Mammary epithelial cell (primary cell): ENCODE measurements around the gene LSR.
"Not testable (repeated sequence)": the region's sequence is repeated elsewhere in the genome, so short reads cannot be mapped to it uniquely, and the experiment has no call there.

Experiments used
- EZH2 ChIP-seq: IDR thresholded peaks from 2 replicates; pipeline ENCODE4 v1.6.1; 2012; ENCODE audit warnings: low read length, inconsistent platforms, borderline replicate concordance
- TF ChIP-seq, protein P1 (sequence below), 2 donors: IDR thresholded peaks in 1 of 2; conservative IDR thresholded peaks in 1 of 2; 2 replicates each; pipeline ENCODE4 v1.5.1; 2011 to 2012; ENCODE audit warnings: inconsistent platforms in 2 of 2, low read length in 2 of 2, mild to moderate bottlenecking in 2 of 2, control low read depth in 1 of 2, low read depth in 1 of 2; ENCODE audit not compliant: insufficient read depth in 1 of 2; ENCODE audit errors: extremely low read depth in 1 of 2

DNA sequence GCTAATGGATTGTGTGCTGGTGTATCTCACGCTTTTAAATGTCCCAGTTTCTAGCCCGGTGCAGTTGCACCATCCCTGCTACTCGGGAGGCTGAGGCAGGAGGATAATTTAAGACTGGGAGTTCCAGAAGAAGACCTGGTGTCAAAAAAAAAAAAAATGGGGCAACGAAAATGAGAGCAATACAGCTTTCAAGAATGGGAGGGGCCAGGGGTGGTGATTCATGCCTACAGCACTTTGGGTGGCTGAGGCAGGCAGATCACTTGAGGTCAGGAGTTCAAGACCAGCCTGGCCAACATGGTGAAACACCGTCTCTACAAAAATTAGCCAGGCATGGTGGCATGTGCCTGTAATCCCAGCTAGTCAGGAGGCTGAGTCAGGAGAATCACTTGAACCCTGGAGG, 37.3 kb downstream of the LSR start:
- TF ChIP-seq, protein P1, sequence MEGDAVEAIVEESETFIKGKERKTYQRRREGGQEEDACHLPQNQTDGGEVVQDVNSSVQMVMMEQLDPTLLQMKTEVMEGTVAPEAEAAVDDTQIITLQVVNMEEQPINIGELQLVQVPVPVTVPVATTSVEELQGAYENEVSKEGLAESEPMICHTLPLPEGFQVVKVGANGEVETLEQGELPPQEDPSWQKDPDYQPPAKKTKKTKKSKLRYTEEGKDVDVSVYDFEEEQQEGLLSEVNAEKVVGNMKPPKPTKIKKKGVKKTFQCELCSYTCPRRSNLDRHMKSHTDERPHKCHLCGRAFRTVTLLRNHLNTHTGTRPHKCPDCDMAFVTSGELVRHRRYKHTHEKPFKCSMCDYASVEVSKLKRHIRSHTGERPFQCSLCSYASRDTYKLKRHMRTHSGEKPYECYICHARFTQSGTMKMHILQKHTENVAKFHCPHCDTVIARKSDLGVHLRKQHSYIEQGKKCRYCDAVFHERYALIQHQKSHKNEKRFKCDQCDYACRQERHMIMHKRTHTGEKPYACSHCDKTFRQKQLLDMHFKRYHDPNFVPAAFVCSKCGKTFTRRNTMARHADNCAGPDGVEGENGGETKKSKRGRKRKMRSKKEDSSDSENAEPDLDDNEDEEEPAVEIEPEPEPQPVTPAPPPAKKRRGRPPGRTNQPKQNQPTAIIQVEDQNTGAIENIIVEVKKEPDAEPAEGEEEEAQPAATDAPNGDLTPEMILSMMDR (conservative IDR thresholded peaks at IDR 0.05 in 1 of 2, IDR thresholded peaks at IDR 0.05 in 1 of 2; ENCODE audit: extremely low read depth in 1 of 2, insufficient read depth in 1 of 2, low read depth in 1 of 2, low read length in 2 of 2) = not testable (repeated sequence)
- TF ChIP-seq EZH2 = not testable (repeated sequence)
